Inflammatory macrophage treated with lipopolysaccharide for 4 hours (primary cell): ENCODE results near the gene TMEM151B.
"Not testable (repeated sequence)": the region's sequence is repeated elsewhere in the genome, so short reads cannot be mapped to it uniquely, and the experiment has no call there.

ENCODE experiments used
- DNase-seq: peaks from one replicate; pipeline ENCODE4 v3.0.0-alpha.2; 2020

The TMEM151B gene

DNA sequence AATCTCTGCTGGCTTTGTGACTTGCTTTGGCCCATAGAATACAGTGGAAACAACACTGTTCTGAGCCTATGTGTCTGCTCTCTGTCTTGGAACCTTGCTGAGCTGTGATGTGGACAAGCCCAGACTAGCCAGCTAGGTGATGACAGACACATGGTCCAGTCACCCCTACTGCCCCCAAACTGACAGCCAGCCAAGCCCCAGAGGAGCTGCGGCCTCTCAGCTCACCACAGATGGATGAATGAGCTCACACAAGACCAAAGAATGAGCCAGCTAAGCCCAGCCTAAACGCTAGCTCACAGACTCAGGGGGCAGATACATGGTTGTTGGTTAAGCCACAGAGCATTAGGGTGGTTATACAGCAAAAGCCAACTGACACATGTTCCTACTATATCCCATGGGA is 38.8 kb downstream of the TMEM151B start:
- no peak for DNase-seq

DNA sequence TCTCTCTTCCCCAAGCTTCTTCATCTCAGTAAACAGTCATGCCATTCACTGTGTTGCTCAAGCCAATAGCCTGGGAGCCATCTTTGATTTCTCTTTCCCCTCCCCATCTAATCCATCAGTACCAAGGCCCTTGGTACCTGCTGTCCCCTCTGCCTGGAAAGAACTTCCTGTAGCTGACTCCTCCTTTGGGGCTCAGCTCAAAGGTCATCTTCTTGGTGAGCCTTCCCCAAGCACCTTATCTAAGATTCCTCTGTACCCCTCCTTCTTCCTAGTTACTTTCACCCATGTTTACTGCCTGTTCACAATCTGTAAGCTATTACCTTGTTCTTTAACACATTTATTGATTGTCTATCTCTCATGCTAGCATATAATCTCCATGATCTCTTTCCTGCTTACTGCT is 39.4 kb downstream of the TMEM151B start:
- no peak for DNase-seq

GRCh38 chr6:44310241-44310640 is 40.0 kb downstream of the TMEM151B start:
- DNase-seq, result no peak

GRCh38 chr6:44311304-44311703 is 41.1 kb downstream of the TMEM151B start:
- DNase-seq, result no peak

GRCh38 chr6:44311767-44312166 is 41.5 kb downstream of the TMEM151B start:
- DNase-seq, result no peak

DNA sequence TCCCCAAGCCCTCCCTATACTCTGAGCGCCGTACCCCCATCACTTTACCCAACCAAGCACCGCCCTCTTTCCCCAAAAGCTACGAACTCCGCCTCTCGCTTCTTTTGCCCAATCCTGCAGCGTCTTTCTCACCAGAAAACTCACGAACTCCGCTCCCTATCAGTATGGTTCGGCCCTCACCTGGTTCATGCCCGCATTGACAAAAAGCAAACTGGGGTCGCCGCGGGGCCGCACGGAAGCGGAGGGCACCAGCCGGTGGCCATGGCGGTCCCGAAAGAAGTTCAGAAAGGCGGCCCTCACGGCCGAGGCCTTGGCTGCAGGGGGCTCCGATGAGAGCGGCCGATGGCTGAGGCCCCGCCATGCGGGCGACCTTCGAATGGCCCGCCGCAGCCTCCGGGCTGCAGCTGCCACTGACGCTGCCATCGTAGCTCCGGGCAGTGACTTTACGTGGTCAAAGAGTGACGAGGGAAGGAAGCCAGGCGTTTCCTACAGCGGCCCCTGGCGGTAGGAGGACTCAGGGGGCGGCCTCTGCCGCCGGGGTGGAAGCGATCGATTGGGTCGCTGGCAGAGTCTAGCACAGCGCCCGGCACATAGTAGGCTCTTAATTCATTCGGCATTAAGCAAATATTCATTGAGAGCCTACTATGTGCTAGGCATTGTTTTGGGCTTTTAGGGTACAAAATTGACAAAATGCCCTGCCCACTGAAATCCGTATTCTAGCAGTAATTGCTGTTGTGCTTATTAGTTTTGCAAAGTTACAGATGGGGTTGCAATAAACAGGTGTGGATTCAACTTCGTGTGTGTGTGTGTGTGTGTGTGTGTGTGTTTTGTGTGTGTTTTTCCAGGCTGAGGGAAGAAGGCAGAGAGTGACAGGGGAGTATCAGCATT is 42.9 kb downstream of the TMEM151B start, which contains the start of gene AARS2:
TSS of gene AARS2 (minus strand) at position 447 of the 888 bp plus-strand sequence. CDS start at position 423, 24 bp downstream.
- DNase-seq, result peak; percentile 92

GRCh38 chr6:44314657-44315056 is 44.4 kb downstream of the TMEM151B start:
- not testable (repeated sequence) for DNase-seq

GRCh38 chr6:44315516-44315915 is 45.3 kb downstream of the TMEM151B start:
- peak; percentile 84 for DNase-seq

GRCh38 chr6:44315951-44316350 is 45.7 kb downstream of the TMEM151B start:
- DNase-seq, result no peak

DNA sequence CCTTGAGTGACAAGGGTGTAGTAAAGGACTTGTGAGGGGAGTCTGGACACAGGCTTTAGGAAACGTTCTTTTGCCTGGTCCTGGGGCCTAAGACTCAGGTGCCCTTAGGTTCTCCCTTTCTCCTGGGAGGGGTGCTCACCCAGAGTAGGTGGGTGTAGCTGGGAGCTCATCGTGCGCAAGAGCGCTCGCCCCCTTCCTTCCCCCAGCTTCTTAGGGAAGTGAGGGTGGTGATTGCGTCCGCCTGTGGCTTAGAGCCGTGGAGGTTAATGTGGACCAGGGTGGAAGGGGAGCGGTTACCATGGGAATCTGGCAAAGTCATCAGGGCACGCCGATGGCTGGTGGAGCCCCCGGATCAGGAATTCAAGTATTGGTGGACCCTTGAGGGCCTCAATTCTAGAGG is 46.2 kb downstream of the TMEM151B start:
- peak; percentile 47 for DNase-seq

DNA sequence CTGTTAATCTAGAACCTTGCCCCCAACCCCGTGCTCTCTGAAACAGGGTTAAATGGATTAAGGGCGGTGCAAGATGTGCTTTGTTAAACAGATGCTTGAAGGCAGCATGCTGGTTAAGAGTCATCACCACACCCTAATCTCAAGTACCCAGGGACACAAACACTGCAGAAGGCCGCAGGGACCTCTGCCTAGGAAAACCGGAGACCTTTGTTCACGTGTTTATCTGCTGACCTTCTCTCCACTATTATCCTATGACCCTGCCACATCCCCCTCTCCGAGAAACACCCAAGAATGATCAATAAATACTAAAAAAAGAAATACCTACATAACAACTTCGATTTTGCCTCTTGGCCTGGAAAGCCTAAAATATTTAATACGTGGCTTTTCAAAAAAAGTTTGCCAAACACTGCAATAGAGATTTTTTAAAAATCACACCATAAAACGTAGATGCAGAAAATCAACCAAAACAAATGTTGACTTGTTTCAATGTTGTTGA is 46.9 kb downstream of the TMEM151B start:
- DNase-seq, result not testable (repeated sequence)

GRCh38 chr6:44321210-44321609 is 51.0 kb downstream of the TMEM151B start:
- DNase-seq, result no peak

DNA sequence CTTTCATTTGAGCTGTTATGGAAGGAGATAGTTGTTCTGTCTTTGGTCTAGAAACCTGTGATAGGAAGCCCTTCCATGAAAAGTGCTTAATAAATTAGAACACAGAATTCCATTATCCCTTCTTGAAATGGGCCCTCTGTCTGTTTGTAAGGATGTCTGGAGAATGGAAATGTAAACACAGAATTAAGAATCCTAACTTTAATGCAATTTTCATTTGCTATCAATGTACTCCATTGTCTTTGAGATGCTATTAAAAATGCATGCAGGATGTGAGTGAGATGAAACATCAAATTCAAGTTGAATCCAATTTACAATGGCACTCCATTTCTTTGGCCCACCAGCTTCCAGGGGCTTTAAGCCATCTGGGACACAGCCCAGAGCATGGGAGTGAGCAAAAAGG is 56.8 kb downstream of the TMEM151B start:
- no peak for DNase-seq

GRCh38 chr6:44327760-44328159 is 57.5 kb downstream of the TMEM151B start:
- DNase-seq, result no peak

DNA sequence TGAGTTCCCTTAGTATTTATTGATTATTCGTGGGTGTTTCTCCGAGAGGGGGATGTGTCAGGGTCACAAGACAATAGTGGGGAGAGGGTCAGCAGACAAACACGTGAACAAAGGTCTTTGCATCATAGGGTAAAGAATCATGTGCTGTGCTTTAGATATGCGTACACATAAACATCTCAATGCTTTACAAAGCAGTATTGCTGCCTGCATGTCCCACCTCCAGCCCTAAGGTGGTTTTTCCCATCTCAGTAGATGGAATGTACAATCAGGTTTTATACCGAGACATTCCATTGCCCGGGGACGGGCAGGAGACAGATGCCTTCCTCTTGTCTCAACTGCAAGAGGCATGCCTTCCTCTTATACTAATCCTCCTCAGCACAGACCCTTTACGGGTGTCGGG is 58.0 kb downstream of the TMEM151B start:
- not testable (repeated sequence) for DNase-seq

GRCh38 chr6:44329858-44330257 is 59.6 kb downstream of the TMEM151B start:
- DNase-seq, result no peak

GRCh38 chr6:44332585-44332984 is 62.3 kb downstream of the TMEM151B start:
- no peak for DNase-seq

- DNase-seq, result peak; percentile 53
Measured at GRCh38 chr6:44333273-44333919, 63.1 kb downstream of the TMEM151B start.

- peak; percentile 82 for DNase-seq
Measured at GRCh38 chr6:44333942-44334341, 63.7 kb downstream of the TMEM151B start.

GRCh38 chr6:44335631-44336030 is 65.4 kb downstream of the TMEM151B start:
- DNase-seq, result no peak

- DNase-seq, result peak; percentile 69
Measured at GRCh38 chr6:44338228-44339122, 68.2 kb downstream of the TMEM151B start.

- no peak for DNase-seq
Measured at GRCh38 chr6:44339301-44339700, 69.1 kb downstream of the TMEM151B start.
